ENCODE data around the gene C1orf56. TPM values are rescaled to one million over a fixed set of nuclear protein-coding genes. Genes with fewer than 3 reads are reported as not detected.

The C1orf56 gene
- total RNA-seq, 1 experiment from 2014 or later: 2.8 TPM

GRCh38 chr1:151001602-151002001 lies 45.9 kb upstream of the C1orf56 start:
- POLR2A ChIA-PET (ENCODE audit: unreplicated experiment): interaction anchor here (0.6 kb wide), 1 partner anchor 12 kb away, joined by 4 read pairs; no protein-coding TSS in a partner anchor
- H3K27ac ChIP-seq (ENCODE audit: low read length): no peak overlapping the region
- peak; percentile 37 for DNase-seq
- no peaks in the 10 kb centered on the region for H4K20me1 ChIP-seq (ENCODE audit: low read length)
- no peaks in the 10 kb centered on the region for H3K36me3 ChIP-seq (ENCODE audit: low read depth, low read length)
- no peak overlapping the region for H3K4me2 ChIP-seq (ENCODE audit: low read length)
- H3K27me3 ChIP-seq (ENCODE audit: low read length): no peaks in the 10 kb centered on the region
- no peak overlapping the region for H3K4me3 ChIP-seq (ENCODE audit: low read length)
- no peaks in the 10 kb centered on the region for H3K9me3 ChIP-seq (ENCODE audit: low read length)
- no peaks in the 10 kb centered on the region for H3F3A ChIP-seq (ENCODE audit: low read length, unreplicated experiment)
- no TSS peak for BruUV-seq (replicated peaks)
- peaks cover 32% of the 10 kb centered on the region for H3K4me1 ChIP-seq (ENCODE audit: insufficient read depth, low read length)
- ATAC-seq: no peak
- no peak overlapping the region for H2AFZ ChIP-seq (ENCODE audit: low read length)
- H3K9ac ChIP-seq (ENCODE audit: low read length): no peak overlapping the region
- no peak for TF ChIP-seq EZH2 (IDR thresholded peaks at IDR 0.05; ENCODE audit: low read length, unreplicated experiment)
- TF ChIP-seq CTCF (conservative IDR thresholded peaks at IDR 0.05; ENCODE audit: low read depth, low read length): no peak
- no peak for TF ChIP-seq EZH2phosphoT487 (IDR thresholded peaks at IDR 0.05; ENCODE audit: borderline replicate concordance, low read length)
- CTCF ChIA-PET: no interaction called here
- intact Hi-C loops (cut with micrococcal nuclease): loop anchor here (10.0 kb wide), 1 partner anchor 377 kb away; the partner anchor contains the start of gene ENSA
- no peaks in the 10 kb centered on the region for H3K9me2 ChIP-seq (replicated peaks; ENCODE audit: low read length)
- no peaks in the 10 kb centered on the region for H3K79me2 ChIP-seq (ENCODE audit: low read length)

- Histone ChIP-seq H3K9me2 (replicated peaks; ENCODE audit: low read length) (no peaks in the 10 kb centered on the region), H2AFZ (ENCODE audit: low read length) (no peak overlapping the region), H3K9me3 (ENCODE audit: low read length) (no peaks in the 10 kb centered on the region), H3K4me1 (ENCODE audit: insufficient read depth, low read length) (peaks cover 35% of the 10 kb centered on the region), H3K4me3 (ENCODE audit: low read length) (no peak overlapping the region), H3K79me2 (ENCODE audit: low read length) (no peaks in the 10 kb centered on the region), H3K9ac (ENCODE audit: low read length) (no peak overlapping the region), H3F3A (ENCODE audit: low read length, unreplicated experiment) (no peaks in the 10 kb centered on the region), H3K27me3 (ENCODE audit: low read length) (no peaks in the 10 kb centered on the region), H3K27ac (ENCODE audit: low read length) (no peak overlapping the region), H4K20me1 (ENCODE audit: low read length) (no peaks in the 10 kb centered on the region), H3K36me3 (ENCODE audit: low read depth, low read length) (no peaks in the 10 kb centered on the region), H3K4me2 (ENCODE audit: low read length) (no peak overlapping the region)
- no peak for DNase-seq
- intact Hi-C loops (cut with micrococcal nuclease): loop anchor here (10.0 kb wide), 1 partner anchor 377 kb away; the partner anchor contains the start of gene ENSA
- ChIA-PET CTCF (no interaction called here), POLR2A (ENCODE audit: unreplicated experiment) (interaction anchor here (0.6 kb wide), 1 partner anchor 11 kb away, joined by 4 read pairs; no protein-coding TSS in a partner anchor)
- TF ChIP-seq EZH2phosphoT487 (IDR thresholded peaks at IDR 0.05; ENCODE audit: borderline replicate concordance, low read length) (no peak), CTCF (conservative IDR thresholded peaks at IDR 0.05; ENCODE audit: low read depth, low read length) (no peak), EZH2 (IDR thresholded peaks at IDR 0.05; ENCODE audit: low read length, unreplicated experiment) (no peak)
- no peak for ATAC-seq
- no TSS peak for BruUV-seq (replicated peaks)
Observed at GRCh38 chr1:151002051-151002450, 45.5 kb upstream of the C1orf56 start.

GRCh38 chr1:151002611-151003010 lies 44.9 kb upstream of the C1orf56 start:
- Histone ChIP-seq H3K4me2 (ENCODE audit: low read length) (no peak overlapping the region), H3K9me2 (replicated peaks; ENCODE audit: low read length) (no peaks in the 10 kb centered on the region), H3K36me3 (ENCODE audit: low read depth, low read length) (no peaks in the 10 kb centered on the region), H3K27me3 (ENCODE audit: low read length) (no peaks in the 10 kb centered on the region), H3K27ac (ENCODE audit: low read length) (no peak overlapping the region), H3F3A (ENCODE audit: low read length, unreplicated experiment) (peaks cover 3% of the 10 kb centered on the region), H3K79me2 (ENCODE audit: low read length) (no peaks in the 10 kb centered on the region), H3K4me3 (ENCODE audit: low read length) (no peak overlapping the region), H3K9me3 (ENCODE audit: low read length) (no peaks in the 10 kb centered on the region), H4K20me1 (ENCODE audit: low read length) (no peaks in the 10 kb centered on the region), H3K4me1 (ENCODE audit: insufficient read depth, low read length) (peaks cover 40% of the 10 kb centered on the region), H2AFZ (ENCODE audit: low read length) (no peak overlapping the region), H3K9ac (ENCODE audit: low read length) (no peak overlapping the region)
- ATAC-seq (no peak), DNase-seq (no peak)
- no TSS peak for BruUV-seq (replicated peaks)
- intact Hi-C loops (cut with micrococcal nuclease): loop anchor here (10.0 kb wide), 1 partner anchor 378 kb away; the partner anchor contains the start of gene ENSA
- TF ChIP-seq EZH2 (IDR thresholded peaks at IDR 0.05; ENCODE audit: low read length, unreplicated experiment) (no peak), CTCF (conservative IDR thresholded peaks at IDR 0.05; ENCODE audit: low read depth, low read length) (no peak), EZH2phosphoT487 (IDR thresholded peaks at IDR 0.05; ENCODE audit: borderline replicate concordance, low read length) (no peak)
- ChIA-PET POLR2A (ENCODE audit: unreplicated experiment) (no interaction called here), CTCF (no interaction called here)

Measured in PC-3 (cell line).